T-helper 1 cell (primary cell): ENCODE results near the gene SIK2.

Source experiments
- DNase-seq, 5 donors: peaks; one replicate each; pipeline ENCODE4 v3.0.0-alpha.2; 2012 to 2020

Gene SIK2

GRCh38 chr11:111582881-111583280 lies 19.4 kb upstream of the SIK2 start:
- DNase-seq = no peak

DNA sequence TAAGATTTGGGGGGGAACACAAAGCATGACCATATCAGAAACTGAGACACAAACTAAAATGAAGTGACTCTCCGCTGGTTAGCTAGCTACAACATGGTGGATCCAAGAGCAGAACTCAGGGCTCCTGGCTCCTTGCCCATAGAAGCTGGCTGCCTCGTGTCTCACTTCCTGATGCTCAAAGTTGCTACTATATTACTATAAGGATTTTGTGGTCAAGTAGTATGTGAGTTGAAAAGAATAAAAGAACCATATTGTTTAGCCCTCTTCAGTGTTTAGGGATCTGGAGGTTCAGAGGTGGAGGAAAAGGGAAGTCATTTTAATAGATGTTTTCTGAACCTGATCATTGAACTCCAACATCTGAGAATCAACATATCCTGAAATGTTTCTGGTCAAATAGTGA lies 16.9 kb upstream of the SIK2 start:
- DNase-seq = no peak

- DNase-seq = peak in 3 of 5 donors; percentile 30 to 58 (median 44)
Measured at GRCh38 chr11:111586388-111586831, 15.8 kb upstream of the SIK2 start.

DNA sequence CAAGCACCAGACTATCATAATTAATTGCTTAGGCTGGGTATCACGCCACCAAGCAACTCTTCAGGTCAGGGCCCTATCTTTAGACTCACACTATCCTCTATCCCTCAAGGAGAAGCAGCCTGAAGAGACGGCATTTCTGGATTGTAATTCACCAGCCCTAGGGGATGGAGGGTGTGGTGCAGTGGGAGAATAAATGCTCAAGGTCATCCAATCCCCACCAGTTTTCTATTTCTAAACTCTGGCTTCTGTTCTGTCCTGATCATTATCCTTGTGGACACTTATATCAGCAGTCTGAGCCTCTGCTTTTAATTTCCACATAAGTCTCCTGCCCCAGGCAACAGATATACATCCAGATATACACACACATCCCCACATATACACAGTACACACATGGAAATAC lies 13.1 kb upstream of the SIK2 start:
- DNase-seq = no peak

GRCh38 chr11:111589886-111590499 lies 12.3 kb upstream of the SIK2 start:
- no peak for DNase-seq

DNA sequence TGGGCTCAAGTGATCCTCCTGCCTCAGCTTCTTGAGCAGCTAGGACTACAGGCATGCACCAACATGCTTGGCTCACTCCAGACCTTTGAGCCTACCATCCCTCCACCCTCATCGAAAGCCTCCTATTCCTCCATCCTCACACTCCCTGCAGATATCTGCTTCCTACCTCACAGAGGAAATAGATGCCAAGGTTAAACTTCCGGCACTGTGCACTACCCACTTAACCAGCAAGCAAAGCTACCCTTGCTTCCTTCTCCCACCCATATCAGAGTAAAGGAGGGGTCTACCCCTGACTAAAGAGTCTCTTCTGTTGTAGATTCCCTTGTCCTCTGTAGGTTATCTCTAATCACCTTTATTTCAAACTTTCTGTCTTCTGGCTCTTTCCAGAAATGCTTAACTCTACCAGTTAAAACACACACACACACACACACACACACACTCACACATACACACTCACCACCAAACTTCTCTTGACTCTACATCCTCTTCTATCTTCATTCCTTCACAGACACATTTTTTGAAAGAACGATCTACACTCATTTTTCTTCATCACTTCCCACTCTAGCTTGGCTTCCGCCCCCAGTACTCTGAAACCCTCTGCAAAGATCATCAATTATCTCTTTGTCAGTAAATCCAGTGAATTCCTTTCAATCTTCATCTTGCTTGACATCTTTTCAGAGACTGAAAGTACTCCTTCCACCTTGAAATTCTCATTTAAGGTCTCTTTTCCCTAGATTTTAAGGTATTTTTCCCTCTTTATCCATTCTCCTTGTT lies 10.9 kb upstream of the SIK2 start:
- DNase-seq = no peak

DNA sequence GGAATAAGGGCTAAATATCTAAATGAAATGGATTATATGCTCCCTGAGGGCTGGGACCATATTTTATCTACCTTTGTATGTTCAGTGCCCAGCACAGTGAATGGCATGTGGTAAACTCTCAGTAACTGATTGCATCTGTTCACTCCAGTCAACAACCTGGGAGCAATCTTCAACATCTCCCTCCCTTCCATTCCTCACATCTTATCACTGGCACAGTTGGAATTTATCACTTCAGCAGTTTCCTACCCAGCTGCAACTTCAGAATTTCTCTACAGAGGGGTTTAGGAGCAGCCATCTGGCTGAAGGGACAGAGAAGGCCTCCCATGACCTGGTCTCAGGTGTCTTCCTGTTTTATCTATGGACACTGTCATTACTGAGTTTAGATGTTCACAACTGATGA lies 9.8 kb upstream of the SIK2 start:
- DNase-seq = no peak

GRCh38 chr11:111596319-111596718 lies 5.9 kb upstream of the SIK2 start:
- no peak for DNase-seq

DNA sequence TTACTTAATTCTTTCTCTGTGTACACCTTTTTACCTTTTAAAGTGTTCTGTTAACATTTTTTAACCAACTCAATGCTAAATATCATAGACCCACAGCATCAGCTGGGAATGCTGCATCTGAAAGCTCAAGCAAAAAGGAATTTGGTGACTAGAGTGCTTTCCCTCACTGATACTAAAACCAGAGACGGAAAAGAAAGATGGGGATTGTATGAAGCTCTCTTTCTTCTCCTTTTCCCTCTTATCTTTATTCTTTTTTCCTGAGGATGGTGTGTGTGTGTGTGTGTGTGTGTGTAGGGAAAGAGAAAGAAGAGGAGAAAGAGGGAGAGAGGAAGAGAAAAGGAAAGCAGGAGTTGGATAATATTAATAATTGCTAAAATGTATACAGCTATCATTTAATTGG lies 4.1 kb upstream of the SIK2 start:
- no peak for DNase-seq

- no peak for DNase-seq
Measured at GRCh38 chr11:111598559-111598958, 3.7 kb upstream of the SIK2 start.

- DNase-seq = no peak
Measured at GRCh38 chr11:111601636-111601978, 642 bp upstream of the SIK2 start.

DNA sequence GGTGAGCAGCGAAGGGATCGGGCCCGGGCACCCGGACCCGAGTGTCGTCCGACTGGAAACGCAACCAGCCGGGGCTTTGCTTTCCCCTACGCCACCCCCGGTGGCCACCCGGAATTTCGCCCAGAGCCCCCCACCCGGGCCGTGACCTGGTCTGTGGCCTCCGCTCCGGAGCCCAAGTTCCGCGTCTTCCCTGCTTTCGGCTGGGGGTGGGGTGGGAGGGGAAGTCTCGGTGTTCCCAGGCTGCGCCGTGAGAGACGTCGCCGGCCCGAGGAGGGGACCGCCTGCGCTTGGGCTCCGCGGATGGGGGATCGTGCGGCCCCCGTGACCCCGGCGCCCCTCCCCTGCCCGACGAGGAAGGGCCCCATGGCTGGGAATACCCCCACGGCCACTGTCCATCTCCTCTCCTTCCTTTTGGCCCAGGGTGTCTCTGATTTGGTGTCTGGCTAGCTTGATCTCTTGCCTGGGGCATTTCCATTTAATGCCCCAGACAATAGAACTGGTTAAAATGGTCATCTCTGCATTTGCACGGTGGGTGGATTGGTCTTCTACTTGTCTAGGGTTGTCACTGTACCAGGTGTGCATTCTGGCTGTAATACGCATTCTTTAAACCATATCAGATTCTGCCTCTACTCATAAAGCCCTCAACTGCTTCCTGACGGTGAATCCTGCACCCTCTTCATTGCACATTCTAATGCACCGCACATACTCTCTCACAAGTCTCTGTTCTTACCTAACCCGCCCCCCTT lies 789 bp downstream of the SIK2 start:
- peak; percentile 6 to 21 (median 15) for DNase-seq

DNA sequence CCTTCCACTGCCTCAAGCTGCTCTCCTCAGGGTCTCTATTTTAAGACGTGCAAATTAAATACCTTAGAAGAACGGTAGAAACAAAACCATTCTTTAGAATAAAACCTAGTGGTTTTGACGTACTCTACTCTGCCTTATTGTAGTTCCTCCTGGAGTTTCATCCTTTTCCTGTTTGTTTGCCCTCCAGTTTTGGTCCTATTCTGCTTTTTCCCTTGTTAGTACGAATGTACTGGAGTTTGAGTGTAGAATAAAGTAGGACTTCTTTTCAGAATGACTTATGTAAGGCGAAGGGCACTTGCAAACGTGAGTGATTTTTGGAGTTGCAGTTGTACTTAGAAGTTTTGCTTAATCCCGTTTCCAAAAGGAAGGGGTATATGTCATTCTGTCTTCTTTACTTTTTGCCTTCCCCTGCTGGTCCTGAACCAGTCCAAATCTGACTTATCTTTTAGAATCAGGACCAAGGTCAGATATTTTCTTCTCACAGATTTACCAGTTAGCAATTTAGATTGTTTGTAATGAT lies 1.4 kb downstream of the SIK2 start:
- DNase-seq = no peak

DNA sequence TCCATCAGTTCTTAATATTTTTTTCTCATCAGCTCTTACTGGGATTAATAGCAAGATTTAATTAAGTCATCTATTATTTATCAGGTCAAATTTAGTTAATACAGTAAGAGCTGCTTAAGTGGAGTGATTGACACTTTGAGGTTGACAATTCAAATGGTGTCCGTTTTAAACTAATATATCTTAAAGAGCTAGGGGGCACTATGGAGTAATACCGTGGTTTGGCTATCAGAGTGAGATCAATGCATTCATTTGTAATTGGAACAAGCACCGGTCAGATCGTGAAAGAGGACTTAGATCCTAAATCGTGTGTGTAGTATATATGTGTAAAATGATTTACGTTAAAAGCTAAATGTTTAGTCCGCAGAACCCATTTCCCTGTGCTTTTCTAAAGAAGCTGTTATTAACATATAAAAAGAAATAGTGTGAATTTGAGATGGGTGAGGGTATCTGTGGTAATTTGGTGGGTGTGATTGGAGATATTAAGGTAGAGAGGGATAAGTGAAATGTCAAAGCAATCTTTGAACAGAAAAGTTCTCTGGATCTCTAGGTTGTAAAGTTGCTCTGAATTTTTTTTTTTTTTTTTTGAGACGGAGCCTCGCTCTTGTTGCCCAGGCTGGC lies 2.3 kb downstream of the SIK2 start:
- peak in 1 of 5 donors; percentile 58 for DNase-seq

GRCh38 chr11:111605681-111606080 lies 3.4 kb downstream of the SIK2 start:
- no peak for DNase-seq

DNA sequence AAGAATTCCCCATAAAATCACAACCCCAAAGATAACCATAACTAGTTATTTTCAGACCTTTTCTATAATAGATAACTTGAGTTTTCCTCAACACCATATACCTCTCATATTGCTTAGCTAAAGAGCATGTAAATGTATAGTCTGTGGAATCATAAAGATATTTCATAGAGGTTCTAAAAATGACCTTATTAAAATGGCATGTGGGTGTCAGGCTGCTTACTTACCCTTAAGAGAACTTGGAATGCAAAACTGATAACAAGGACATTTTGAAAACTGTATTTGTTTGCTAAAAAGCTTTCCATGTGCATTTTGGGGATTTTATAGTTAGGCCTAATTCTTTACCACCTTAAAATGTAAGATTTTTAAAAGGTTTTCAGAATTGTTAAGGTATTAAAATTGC lies 4.7 kb downstream of the SIK2 start:
- DNase-seq = no peak

GRCh38 chr11:111607751-111608150 lies 5.5 kb downstream of the SIK2 start:
- DNase-seq = no peak

- no peak for DNase-seq
Measured at GRCh38 chr11:111612224-111612623, 10.0 kb downstream of the SIK2 start.

DNA sequence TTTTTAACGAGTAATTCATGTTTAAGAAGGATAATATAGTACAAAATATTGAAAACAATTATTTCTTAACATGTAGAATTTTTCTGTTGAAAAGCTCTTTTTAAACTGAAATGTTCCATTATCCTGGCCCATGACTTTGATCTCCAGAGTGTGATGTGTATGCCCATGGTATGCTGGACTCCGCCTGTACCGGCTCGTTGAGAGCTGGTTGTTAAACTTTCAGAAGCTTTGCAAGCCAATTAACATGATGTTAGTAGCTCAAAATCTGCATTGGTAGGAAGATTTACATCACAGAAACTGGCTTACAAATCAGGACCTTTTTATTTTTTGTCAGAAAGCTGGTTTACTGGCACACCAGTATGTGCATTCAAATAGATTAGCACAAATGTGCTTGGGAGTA lies 15.0 kb downstream of the SIK2 start:
- DNase-seq = no peak

DNA sequence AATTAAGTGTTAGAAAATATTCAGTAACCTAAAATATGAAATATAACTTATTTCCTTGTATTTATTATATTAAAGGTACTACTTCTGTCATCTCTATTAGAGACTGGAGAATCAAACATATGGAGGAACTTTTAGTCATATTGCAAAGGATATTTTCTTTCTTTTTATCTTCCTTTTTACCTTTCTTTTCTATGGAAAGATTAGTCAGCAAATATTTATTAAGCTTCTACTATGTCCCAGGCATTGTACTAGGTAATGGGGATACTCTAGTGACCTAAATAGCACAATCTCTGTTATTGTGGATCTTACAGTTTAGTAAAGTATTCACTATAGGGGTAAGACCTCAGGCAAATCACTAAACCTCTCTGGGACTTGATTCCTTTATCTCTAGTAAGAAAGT lies 18.3 kb downstream of the SIK2 start:
- DNase-seq = no peak

GRCh38 chr11:111623527-111624030 lies 21.3 kb downstream of the SIK2 start:
- DNase-seq = no peak

- DNase-seq = no peak
Measured at GRCh38 chr11:111624608-111625007, 22.4 kb downstream of the SIK2 start.

GRCh38 chr11:111627591-111627990 lies 25.3 kb downstream of the SIK2 start:
- DNase-seq = no peak
